Stimulated activated naive CD8-positive, alpha-beta T cell treated with anti-CD3 and anti-CD28 coated beads, Interleukin-15, Interleukin-2, amounts not matched to agents 100 ng/mL and 50 ng/mL, for 24 hours (primary cell): ENCODE results near the gene ZNF474.
"Not testable (repeated sequence)": the region's sequence is repeated elsewhere in the genome, so short reads cannot be mapped to it uniquely, and the experiment has no call there.

ENCODE experiments used
- H3K27ac Mint-ChIP-seq: one replicate; pipeline ENCODE4 v1.8.0; 2021; ENCODE audit warnings: mild to moderate bottlenecking, mixed read lengths
- H3K27me3 Mint-ChIP-seq: one replicate; pipeline ENCODE4 v1.8.0; 2021; ENCODE audit warnings: mixed read lengths
- H3K36me3 Mint-ChIP-seq: one replicate; pipeline ENCODE4 v1.8.0; 2021; ENCODE audit warnings: low read depth, mixed read lengths
- H3K4me1 Mint-ChIP-seq: one replicate; pipeline ENCODE4 v1.8.0; 2021; ENCODE audit warnings: low read depth, mixed read lengths
- H3K4me3 Mint-ChIP-seq: one replicate; pipeline ENCODE4 v1.8.0; 2021; ENCODE audit warnings: mild to moderate bottlenecking, mixed read lengths
- H3K9me3 Mint-ChIP-seq: one replicate; pipeline ENCODE4 v1.8.0; 2021; ENCODE audit warnings: mixed read lengths

Gene ZNF474

GRCh38 chr5:122129306-122129705 lies at the start of gene ZNF474:
Gene ZNF474, plus strand, starts transcription at chr5:122129546. Its CDS starts 22,445 bp downstream, at chr5:122151991.
- Mint-ChIP-seq H3K9me3 (no peaks in the 10 kb centered on the region), H3K36me3 (no peaks in the 10 kb centered on the region), H3K27me3 (no peaks in the 10 kb centered on the region), H3K27ac (no peak within 1 kb of the TSS), H3K4me3 (no peak within 1 kb of the TSS), H3K4me1 (no peaks in the 10 kb centered on the region)

GRCh38 chr5:122081541-122081940 lies 47.8 kb upstream of the ZNF474 start:
- Mint-ChIP-seq H3K4me1 (peaks cover 23% of the 10 kb centered on the region), H3K36me3 (no peaks in the 10 kb centered on the region), H3K27ac (no peak overlapping the region), H3K4me3 (no peak overlapping the region), H3K9me3 (no peaks in the 10 kb centered on the region), H3K27me3 (peaks cover 46% of the 10 kb centered on the region)

DNA sequence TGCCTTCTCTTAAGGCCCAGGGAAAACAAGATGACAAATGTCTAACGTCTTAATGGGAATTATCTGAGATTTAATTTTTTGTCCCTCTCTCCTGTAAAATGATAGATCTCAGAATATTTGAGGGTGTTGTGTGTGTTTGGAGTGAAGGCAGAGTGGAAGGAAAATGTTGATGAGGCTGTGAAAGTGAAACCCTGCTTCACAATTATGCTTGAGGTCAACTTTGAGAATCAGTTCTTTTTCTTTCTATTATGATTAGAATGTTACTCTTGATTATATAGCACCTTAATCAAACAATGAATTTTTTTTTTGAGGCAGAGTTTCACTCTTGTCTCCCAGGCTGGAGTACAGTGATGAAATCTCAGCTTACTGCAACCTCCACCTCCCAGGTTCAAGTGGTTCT lies 45.8 kb upstream of the ZNF474 start:
- H3K27me3 Mint-ChIP-seq: peaks cover 30% of the 10 kb centered on the region
- no peaks in the 10 kb centered on the region for H3K36me3 Mint-ChIP-seq
- no peak overlapping the region for H3K4me3 Mint-ChIP-seq
- H3K9me3 Mint-ChIP-seq: no peaks in the 10 kb centered on the region
- peaks cover 6% of the 10 kb centered on the region for H3K4me1 Mint-ChIP-seq
- H3K27ac Mint-ChIP-seq: no peak overlapping the region

GRCh38 chr5:122085041-122085440 lies 44.3 kb upstream of the ZNF474 start:
- H3K27ac Mint-ChIP-seq: no peak overlapping the region
- no peaks in the 10 kb centered on the region for H3K36me3 Mint-ChIP-seq
- no peaks in the 10 kb centered on the region for H3K9me3 Mint-ChIP-seq
- no peak overlapping the region for H3K4me3 Mint-ChIP-seq
- peaks cover 3% of the 10 kb centered on the region for H3K4me1 Mint-ChIP-seq
- H3K27me3 Mint-ChIP-seq: peaks cover 18% of the 10 kb centered on the region

GRCh38 chr5:122089096-122090013 lies 40.0 kb upstream of the ZNF474 start:
- Mint-ChIP-seq H3K4me1 (no peaks in the 10 kb centered on the region), H3K27ac (no peak overlapping the region), H3K36me3 (no peaks in the 10 kb centered on the region), H3K4me3 (no peak overlapping the region), H3K9me3 (no peaks in the 10 kb centered on the region), H3K27me3 (no peaks in the 10 kb centered on the region)

- H3K9me3 Mint-ChIP-seq: no peaks in the 10 kb centered on the region
- no peak overlapping the region for H3K4me3 Mint-ChIP-seq
- no peak overlapping the region for H3K27ac Mint-ChIP-seq
- no peaks in the 10 kb centered on the region for H3K27me3 Mint-ChIP-seq
- H3K36me3 Mint-ChIP-seq: no peaks in the 10 kb centered on the region
- no peaks in the 10 kb centered on the region for H3K4me1 Mint-ChIP-seq
These were observed 37.3 kb upstream of the ZNF474 start for GRCh38 chr5:122091936-122092600.

DNA sequence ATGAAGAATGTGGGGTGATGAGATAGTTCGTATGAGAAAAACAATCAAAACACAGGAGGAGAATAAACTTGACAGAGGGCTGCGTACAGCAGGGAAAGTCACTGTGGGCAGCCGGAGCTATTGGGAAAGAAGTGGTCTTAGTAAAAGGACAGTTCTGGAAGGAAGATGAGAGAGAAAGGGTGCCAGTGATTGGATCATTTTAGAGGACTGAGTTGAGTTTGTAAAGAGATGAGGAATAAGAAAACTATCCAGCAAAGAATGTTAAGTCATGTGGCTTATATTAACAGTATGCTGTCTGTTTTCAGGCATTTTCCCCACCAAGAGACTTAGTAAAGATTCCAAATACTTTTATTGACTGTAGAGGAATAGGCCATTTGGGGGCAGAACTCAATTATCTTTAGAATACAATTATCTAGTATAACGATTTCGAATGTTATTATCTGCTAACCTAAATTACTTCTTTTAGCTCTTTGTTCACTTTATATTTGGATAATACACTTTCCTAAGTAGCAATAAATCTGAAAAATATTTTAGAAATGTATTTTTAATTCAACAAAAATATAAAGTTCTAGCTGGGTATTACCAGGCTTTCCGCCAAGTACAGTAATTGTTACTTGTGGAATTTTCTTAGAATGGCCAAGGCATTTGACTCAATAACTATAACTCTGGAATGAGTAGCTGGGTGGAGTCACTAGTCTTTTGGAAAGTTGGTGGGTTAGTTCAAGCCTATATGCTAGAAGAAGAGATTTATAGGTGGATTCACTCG lies 35.7 kb upstream of the ZNF474 start:
- no peaks in the 10 kb centered on the region for H3K27me3 Mint-ChIP-seq
- no peaks in the 10 kb centered on the region for H3K9me3 Mint-ChIP-seq
- H3K27ac Mint-ChIP-seq: no peak overlapping the region
- H3K36me3 Mint-ChIP-seq: no peaks in the 10 kb centered on the region
- no peak overlapping the region for H3K4me3 Mint-ChIP-seq
- H3K4me1 Mint-ChIP-seq: no peaks in the 10 kb centered on the region

GRCh38 chr5:122094251-122094650 lies 35.1 kb upstream of the ZNF474 start:
- H3K4me3 Mint-ChIP-seq, H3K36me3 Mint-ChIP-seq, H3K9me3 Mint-ChIP-seq, H3K27ac Mint-ChIP-seq, H3K27me3 Mint-ChIP-seq, H3K4me1 Mint-ChIP-seq: not testable (repeated sequence)

DNA sequence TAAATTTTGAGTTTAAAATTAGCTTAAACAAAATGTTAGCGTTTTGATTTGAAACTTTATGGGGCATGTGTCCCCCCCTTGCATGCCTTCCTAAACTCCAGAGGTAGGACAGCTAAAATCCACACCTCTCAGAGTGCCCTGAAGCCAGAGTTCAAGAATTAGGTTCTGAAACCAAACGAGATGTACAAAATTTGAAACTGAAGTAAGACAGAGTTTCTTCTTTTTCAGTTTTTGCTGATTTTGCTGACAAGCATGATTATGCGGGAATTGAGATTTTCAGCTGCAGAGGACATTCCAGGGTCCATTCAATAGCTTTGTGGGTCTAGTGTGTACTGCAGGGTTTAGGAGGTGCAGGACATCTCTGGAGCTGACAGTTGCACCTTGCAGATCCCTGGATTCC lies 34.2 kb upstream of the ZNF474 start:
- Mint-ChIP-seq H3K36me3 (no peaks in the 10 kb centered on the region), H3K4me1 (no peaks in the 10 kb centered on the region), H3K27ac (no peak overlapping the region), H3K4me3 (no peak overlapping the region), H3K27me3 (no peaks in the 10 kb centered on the region), H3K9me3 (no peaks in the 10 kb centered on the region)

DNA sequence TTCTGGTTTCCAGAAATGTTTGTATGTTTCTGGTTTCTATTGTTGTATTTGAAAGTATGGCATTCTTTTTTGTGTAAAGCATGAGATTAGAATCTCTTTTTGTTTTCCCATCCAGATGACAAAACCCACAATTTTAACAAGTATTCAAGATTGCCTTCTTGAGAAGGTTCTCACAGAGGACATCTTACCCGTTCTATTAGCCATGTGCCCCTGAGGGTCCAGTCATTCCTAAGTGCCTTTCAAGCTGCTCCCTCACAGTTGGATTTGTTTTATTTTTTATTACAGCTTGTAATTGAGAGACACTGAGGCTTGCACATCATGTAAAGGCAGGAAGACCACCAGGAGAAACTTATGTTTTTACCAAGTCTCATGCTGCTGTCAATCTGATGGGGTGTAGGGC lies 32.0 kb upstream of the ZNF474 start:
- H3K4me3 Mint-ChIP-seq: no peak overlapping the region
- H3K27ac Mint-ChIP-seq: no peak overlapping the region
- no peaks in the 10 kb centered on the region for H3K27me3 Mint-ChIP-seq
- H3K4me1 Mint-ChIP-seq: no peaks in the 10 kb centered on the region
- H3K9me3 Mint-ChIP-seq: no peaks in the 10 kb centered on the region
- H3K36me3 Mint-ChIP-seq: no peaks in the 10 kb centered on the region

DNA sequence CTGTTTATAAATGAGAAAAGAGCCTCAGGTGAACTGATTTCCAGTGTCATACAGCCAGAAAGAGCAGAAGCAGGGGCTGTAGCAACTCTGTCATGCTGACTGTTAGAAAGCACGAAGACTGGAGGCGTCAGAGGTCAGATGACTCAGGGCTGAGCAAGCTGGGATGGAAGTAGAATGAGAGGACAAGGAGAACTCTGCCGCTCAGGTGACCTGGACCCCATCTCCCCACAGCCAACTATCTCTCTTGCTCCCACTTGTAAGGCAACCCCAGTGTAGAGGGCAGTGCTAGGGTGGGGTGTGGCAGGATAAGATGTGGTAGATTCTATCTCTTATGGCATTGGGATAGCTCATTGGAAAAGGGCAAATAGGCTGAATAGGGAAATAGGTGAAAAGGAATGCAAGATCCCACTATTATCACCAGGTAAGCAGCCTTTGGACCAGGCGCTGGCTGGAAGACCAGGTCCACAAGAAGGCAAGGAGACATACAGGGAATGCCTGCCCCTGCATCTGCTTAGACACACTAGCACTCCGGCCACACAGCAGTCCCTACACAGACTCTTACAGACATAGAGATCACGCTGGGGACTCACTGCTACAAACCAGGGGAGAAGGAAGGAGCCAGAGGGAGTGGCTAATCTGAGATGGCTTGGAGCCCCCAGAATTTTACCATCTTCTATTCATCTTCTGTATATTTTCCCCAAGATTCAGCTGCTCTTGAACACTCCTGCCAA lies 30.1 kb upstream of the ZNF474 start:
- no peaks in the 10 kb centered on the region for H3K9me3 Mint-ChIP-seq
- no peak overlapping the region for H3K27ac Mint-ChIP-seq
- no peaks in the 10 kb centered on the region for H3K36me3 Mint-ChIP-seq
- H3K4me3 Mint-ChIP-seq: no peak overlapping the region
- no peaks in the 10 kb centered on the region for H3K27me3 Mint-ChIP-seq
- H3K4me1 Mint-ChIP-seq: no peaks in the 10 kb centered on the region

DNA sequence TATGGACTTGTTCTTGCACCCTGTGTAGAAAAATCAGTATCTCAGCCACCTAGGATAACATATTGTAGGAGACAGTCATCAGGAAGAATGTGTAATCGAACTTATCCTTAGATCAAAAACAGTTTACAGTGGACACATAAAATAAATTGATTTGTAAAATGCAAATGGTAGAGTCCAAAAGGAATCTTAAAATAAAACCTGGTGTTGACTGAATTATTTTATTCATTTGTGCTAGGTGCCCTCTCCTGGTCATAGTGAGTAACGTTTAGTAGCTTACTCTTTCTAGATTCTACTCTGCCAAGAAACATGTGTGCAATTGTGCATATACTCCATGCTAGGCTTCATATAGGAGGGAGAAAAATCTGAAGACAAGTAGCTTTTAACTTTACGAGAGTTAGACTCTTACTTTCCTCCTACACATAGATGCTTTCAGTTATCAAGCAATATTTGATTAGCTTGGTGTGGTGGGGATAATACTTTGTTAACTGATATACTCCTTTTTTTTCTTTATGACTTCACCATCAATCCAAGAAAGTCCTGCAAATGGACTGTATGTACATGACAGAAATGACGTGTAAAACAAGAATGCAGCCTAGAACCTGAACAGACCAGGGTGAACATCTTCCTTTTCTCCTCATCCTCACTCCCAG lies 27.6 kb upstream of the ZNF474 start:
- H3K27ac Mint-ChIP-seq: no peak overlapping the region
- no peaks in the 10 kb centered on the region for H3K4me1 Mint-ChIP-seq
- no peaks in the 10 kb centered on the region for H3K9me3 Mint-ChIP-seq
- H3K27me3 Mint-ChIP-seq: no peaks in the 10 kb centered on the region
- H3K36me3 Mint-ChIP-seq: no peaks in the 10 kb centered on the region
- H3K4me3 Mint-ChIP-seq: no peak overlapping the region

DNA sequence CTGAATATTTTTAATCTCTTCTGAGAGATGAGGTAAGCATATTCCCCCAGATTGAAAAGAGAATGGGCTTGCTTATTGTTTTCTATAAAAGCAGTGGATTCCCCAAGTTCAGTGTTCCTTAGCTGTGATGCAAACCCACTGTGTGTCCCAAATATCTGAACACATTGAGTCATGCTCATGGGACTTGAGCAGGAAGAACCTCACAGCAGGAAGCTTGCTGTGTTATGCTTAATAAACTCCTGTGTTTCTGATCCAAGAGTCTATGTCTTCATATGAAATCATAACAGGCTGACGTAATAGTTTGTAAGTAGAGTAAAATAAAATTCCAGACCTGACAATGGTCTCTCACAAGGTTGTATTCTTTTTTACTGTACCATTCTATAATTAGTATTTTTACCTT lies 26.5 kb upstream of the ZNF474 start:
- no peak overlapping the region for H3K4me3 Mint-ChIP-seq
- H3K27ac Mint-ChIP-seq: no peak overlapping the region
- no peaks in the 10 kb centered on the region for H3K4me1 Mint-ChIP-seq
- no peaks in the 10 kb centered on the region for H3K9me3 Mint-ChIP-seq
- no peaks in the 10 kb centered on the region for H3K36me3 Mint-ChIP-seq
- H3K27me3 Mint-ChIP-seq: no peaks in the 10 kb centered on the region

DNA sequence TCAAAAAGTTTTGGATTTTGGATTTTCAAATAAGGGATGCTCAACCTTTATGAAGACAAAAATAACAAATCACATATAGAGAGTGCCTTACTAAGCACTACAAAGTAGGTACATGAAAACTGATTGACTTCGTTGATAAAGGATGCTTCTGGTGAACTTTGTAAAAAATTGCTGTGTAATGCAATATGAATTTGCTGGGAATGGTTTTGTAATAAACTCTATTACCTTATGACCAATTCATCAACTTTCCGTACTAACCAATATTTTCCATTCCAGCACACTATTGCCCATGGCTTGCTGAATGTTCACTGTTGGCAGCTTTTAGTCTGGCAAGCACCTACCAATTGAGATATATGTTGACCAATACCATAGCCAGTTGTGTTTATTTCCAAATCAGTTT lies 23.4 kb upstream of the ZNF474 start:
- Mint-ChIP-seq H3K9me3 (no peaks in the 10 kb centered on the region), H3K4me3 (no peak overlapping the region), H3K27ac (no peak overlapping the region), H3K27me3 (peaks cover 3% of the 10 kb centered on the region), H3K36me3 (no peaks in the 10 kb centered on the region), H3K4me1 (no peaks in the 10 kb centered on the region)
